ENCODE measurements around the gene ST3GAL3.
"Not testable (repeated sequence)": the region's sequence is repeated elsewhere in the genome, so short reads cannot be mapped to it uniquely, and the experiment has no call there.

Gene ST3GAL3

GRCh38 chr1:43832998-43833397, 125.7 kb downstream of the ST3GAL3 start (continued):
- TF ChIP-seq ZBTB11 (tag by site-specific recombination; conservative IDR thresholded peaks at IDR 0.05; ENCODE audit: low read depth), result no peak
- TF ChIP-seq ZNF596 (tag by site-specific recombination; IDR thresholded peaks at IDR 0.05), result no peak
- TF ChIP-seq ZNF529 (tag by site-specific recombination; IDR thresholded peaks at IDR 0.05; ENCODE audit: insufficient replicate concordance), result no peak
- no peak for TF ChIP-seq KLF7 (tag by site-specific recombination; IDR thresholded peaks at IDR 0.05; ENCODE audit: borderline replicate concordance)
- no peak for TF ChIP-seq ZNF544 (tag by site-specific recombination; IDR thresholded peaks at IDR 0.05)
- TF ChIP-seq ZBTB10 (tag by site-specific recombination; IDR thresholded peaks at IDR 0.05), result no peak
- TF ChIP-seq ZNF121 (tag by site-specific recombination; IDR thresholded peaks at IDR 0.05), result no peak

GRCh38 chr1:43833902-43834279, 126.6 kb downstream of the ST3GAL3 start:
- POLR2A ChIA-PET; H3K36me3 ChIP-seq (ENCODE audit: control insufficient read depth in 2 of 2, insufficient read depth in 1 of 2, low read length in 2 of 2); H3K9me3 ChIP-seq (ENCODE audit: control insufficient read depth, insufficient read depth, low read depth, low read length); H3K27ac ChIP-seq (ENCODE audit: extremely low read depth, low read depth, low read length); H3K4me3 ChIP-seq (ENCODE audit: low read depth, low read length): not testable (repeated sequence)
- peaks cover 24% of the 10 kb centered on the region for H3K4me1 ChIP-seq (ENCODE audit: control insufficient read depth, insufficient read depth, low read length)
- TF ChIP-seq ZNF121 (tag by site-specific recombination; IDR thresholded peaks at IDR 0.05), result peak; percentile 71
- CTCF ChIA-PET, result interaction anchor here (1.1 kb wide), 1 partner anchor 101 kb away, joined by 4 read pairs; no protein-coding TSS in a partner anchor

GRCh38 chr1:43834280-43835081, 127.1 kb downstream of the ST3GAL3 start:
- Histone ChIP-seq H3K4me1 (ENCODE audit: control insufficient read depth, insufficient read depth, low read length) (peaks cover 26% of the 10 kb centered on the region), H3K36me3 (ENCODE audit: control insufficient read depth in 2 of 2, insufficient read depth in 1 of 2, low read length in 2 of 2) (peaks cover 0 to 10% of the 10 kb centered on the region in 2 experiments; a peak in 1 of 3 replicates), H3K9me3 (ENCODE audit: control insufficient read depth, insufficient read depth, low read depth, low read length) (no peaks in the 10 kb centered on the region), H3K27ac (ENCODE audit: extremely low read depth, low read depth, low read length) (no peak overlapping the region), H3K4me3 (ENCODE audit: low read depth, low read length) (no peak overlapping the region)
- ChIA-PET CTCF (interaction anchor here (1.1 to 1.6 kb wide), 2 partner anchors 100 kb away, joined by 4 to 9 read pairs; no protein-coding TSS in a partner anchor), POLR2A (no interaction called here)
- TF ChIP-seq ZBTB17 (tag by site-specific recombination; IDR thresholded peaks at IDR 0.05), result no peak
- TF ChIP-seq TCF7L2 (IDR thresholded peaks at IDR 0.05; ENCODE audit: borderline replicate concordance, low read depth, low read length), result no peak
- TF ChIP-seq ZBTB11 (tag by site-specific recombination; conservative IDR thresholded peaks at IDR 0.05; ENCODE audit: low read depth), result 0 out of 2 replicates have a peak, but pooled peaks have one; percentile 32
- TF ChIP-seq ZNF555 (tag by site-specific recombination; conservative IDR thresholded peaks at IDR 0.05), result no peak
- 0 out of 2 replicates have a peak, but pooled peaks have one; percentile 2 for TF ChIP-seq ZNF121 (tag by site-specific recombination; IDR thresholded peaks at IDR 0.05)
- TF ChIP-seq ZNF639 (tag by site-specific recombination; IDR thresholded peaks at IDR 0.05), result no peak
- no peak for TF ChIP-seq WT1 (tag by site-specific recombination; IDR thresholded peaks at IDR 0.05)
